ENCODE measurements around the gene B3GNT3.

The B3GNT3 gene

GRCh38 chr19:17841810-17842662, 47.1 kb downstream of the B3GNT3 start:
- TF ChIP-seq POLR2A (IDR thresholded peaks at IDR 0.05; ENCODE audit: low read depth, low read length), result no peak
- FAIRE-seq, result no peak
- peak; percentile 82 for DNase-seq (ENCODE audit: insufficient read length, low spot score)

- DNase-seq (ENCODE audit: insufficient read length, low spot score) (no peak), FAIRE-seq (no peak)
- TF ChIP-seq POLR2A (IDR thresholded peaks at IDR 0.05; ENCODE audit: low read depth, low read length), result no peak
Measured at GRCh38 chr19:17842663-17843291, 47.8 kb downstream of the B3GNT3 start.

- TF ChIP-seq POLR2A (IDR thresholded peaks at IDR 0.05; ENCODE audit: low read depth, low read length), result no peak
- DNase-seq (ENCODE audit: insufficient read length, low spot score) (no peak), FAIRE-seq (no peak)
Measured at GRCh38 chr19:17843292-17843827, 48.4 kb downstream of the B3GNT3 start.

- no peak for FAIRE-seq
- no peak for TF ChIP-seq POLR2A (IDR thresholded peaks at IDR 0.05; ENCODE audit: low read depth, low read length)
Measured at GRCh38 chr19:17843908-17844490, 49.1 kb downstream of the B3GNT3 start.

GRCh38 chr19:17846146-17846545, 51.2 kb downstream of the B3GNT3 start:
- no peak for TF ChIP-seq POLR2A (IDR thresholded peaks at IDR 0.05; ENCODE audit: low read depth, low read length)
- DNase-seq (ENCODE audit: insufficient read length, low spot score), result no peak
- FAIRE-seq, result no peak

More at GRCh38 chr19:17843908-17844490, 49.1 kb downstream of the B3GNT3 start:
- DNase-seq (ENCODE audit: insufficient read length, low spot score), result no peak

GRCh38 chr19:17847538-17848366, 52.8 kb downstream of the B3GNT3 start, which contains the start of gene JAK3:
Gene JAK3, minus strand, starts transcription at chr19:17847982. Its CDS starts 3,565 bp downstream, at chr19:17844417.
- DNase-seq (ENCODE audit: insufficient read length, low spot score) (no peak), FAIRE-seq (no peak)
- no peak for TF ChIP-seq POLR2A (IDR thresholded peaks at IDR 0.05; ENCODE audit: low read depth, low read length)

- FAIRE-seq (no peak), DNase-seq (ENCODE audit: insufficient read length, low spot score) (no peak)
- no peak for TF ChIP-seq POLR2A (IDR thresholded peaks at IDR 0.05; ENCODE audit: low read depth, low read length)
Measured at GRCh38 chr19:17848595-17849292, 53.8 kb downstream of the B3GNT3 start.

GRCh38 chr19:17854061-17854460, 59.1 kb downstream of the B3GNT3 start:
- no peak for TF ChIP-seq POLR2A (IDR thresholded peaks at IDR 0.05; ENCODE audit: low read depth, low read length)
- FAIRE-seq (no peak), DNase-seq (ENCODE audit: insufficient read length, low spot score) (no peak)

GRCh38 chr19:17855280-17856152, 60.6 kb downstream of the B3GNT3 start:
- peak; percentile 75 for FAIRE-seq
- no peak for TF ChIP-seq POLR2A (IDR thresholded peaks at IDR 0.05; ENCODE audit: low read depth, low read length)
- DNase-seq (ENCODE audit: insufficient read length, low spot score), result peak; percentile 76

- TF ChIP-seq POLR2A (IDR thresholded peaks at IDR 0.05; ENCODE audit: low read depth, low read length), result peak; percentile 85
- DNase-seq (ENCODE audit: insufficient read length, low spot score) (peak; percentile 96), FAIRE-seq (peak; percentile 75)
Measured at GRCh38 chr19:17859533-17860330, 64.8 kb downstream of the B3GNT3 start, which contains the start of gene RPL18A. Gene RPL18A, plus strand, starts transcription at chr19:17859910. Its CDS starts 47 bp downstream, at chr19:17859957.

Measured in H54 (cell line).